HEK293 (cell line): Measurements from ENCODE around the gene SLC25A11.

Experiments used
- CTCF ChIA-PET: fragments of 350-600 bp; formaldehyde crosslinking; extraction: SDS; loops from one replicate; lab custom pipeline; 2021; ENCODE audit warnings: antibody characterized with exemption; lab: Yijun Ruan, JAX
- POLR2A ChIA-PET: fragments of 300-600 bp; formaldehyde crosslinking; extraction: SDS; loops from one replicate; lab custom pipeline; 2020; ENCODE audit warnings: antibody characterized with exemption, inconsistent platforms; lab: Yijun Ruan, JAX
- H3K27ac ChIP-seq: fragments of 200-500 bp; sonication (Bioruptor generic); 2 replicates; pipeline ENCODE4 v1.5.1; 2014; ENCODE audit warnings: low read depth, low read length, control low read depth, inconsistent platforms; ENCODE audit errors: extremely low read depth
- H3K36me3 ChIP-seq, 2 experiments: fragments of 200-500 bp in 1 of 2; sonication (Bioruptor generic) in 1 of 2; 1 replicate in 1 of 2; 2 replicates in 1 of 2; pipeline ENCODE4 v1.5.1; 2014 to 2017; ENCODE audit warnings: inconsistent platforms in 2 of 2, low read length in 2 of 2; ENCODE audit not compliant: control insufficient read depth in 2 of 2, insufficient read depth in 1 of 2
- H3K4me1 ChIP-seq: fragments of 200-500 bp; sonication (Bioruptor generic); 2 replicates; pipeline ENCODE4 v1.5.1; 2014; ENCODE audit warnings: mild to moderate bottlenecking, low read length, inconsistent platforms; ENCODE audit not compliant: control insufficient read depth, insufficient read depth
- H3K4me3 ChIP-seq: 2 replicates; pipeline ENCODE4 v1.5.1; 2011; ENCODE audit warnings: low read depth, mild to moderate bottlenecking, control low read depth, low read length, moderate library complexity
- H3K9me3 ChIP-seq: fragments of 200-500 bp; sonication (Bioruptor generic); 2 replicates; pipeline ENCODE4 v1.5.1; 2014; ENCODE audit warnings: low read depth, low read length, inconsistent platforms; ENCODE audit not compliant: control insufficient read depth, insufficient read depth
- GLIS1 ChIP-seq: fragments of 450-650 bp; formaldehyde crosslinking; IDR thresholded peaks from 2 replicates; pipeline ENCODE4 v1.5.1; 2016; ENCODE audit warnings: missing biosample characterization, missing genetic modification characterization
- GLIS2 ChIP-seq: fragments of 450-650 bp; formaldehyde crosslinking; IDR thresholded peaks from 2 replicates; pipeline ENCODE4 v1.5.1; 2016; ENCODE audit warnings: missing biosample characterization, missing genetic modification characterization
- KLF1 ChIP-seq: fragments of 450-650 bp; formaldehyde crosslinking; IDR thresholded peaks from 2 replicates; pipeline ENCODE4 v1.5.1; 2016; ENCODE audit warnings: missing biosample characterization, missing genetic modification characterization
- KLF17 ChIP-seq: fragments of 450-650 bp; formaldehyde crosslinking; IDR thresholded peaks from 2 replicates; pipeline ENCODE4 v1.5.1; 2016; ENCODE audit warnings: missing biosample characterization, missing genetic modification characterization
- PRDM10 ChIP-seq: fragments of 450-650 bp; formaldehyde crosslinking; IDR thresholded peaks from 2 replicates; pipeline ENCODE4 v1.5.1; 2016; ENCODE audit warnings: missing biosample characterization, missing genetic modification characterization
- YY1 ChIP-seq: fragments of 450-650 bp; formaldehyde crosslinking; IDR thresholded peaks from 2 replicates; pipeline ENCODE4 v1.5.1; 2018; ENCODE audit warnings: missing biosample characterization, missing genetic modification characterization
- ZBTB26 ChIP-seq: fragments of 450-650 bp; formaldehyde crosslinking; optimal IDR thresholded peaks from 2 replicates; pipeline ENCODE3; 2016; ENCODE audit warnings: missing biosample characterization, mild to moderate bottlenecking, missing genetic modification characterization
- ZNF426 ChIP-seq: fragments of 450-650 bp; formaldehyde crosslinking; IDR thresholded peaks from 2 replicates; pipeline ENCODE4 v1.5.1; 2017; ENCODE audit warnings: missing biosample characterization, missing genetic modification characterization, mild to moderate bottlenecking, inconsistent platforms, moderate library complexity
- ZNF561 ChIP-seq: fragments of 450-650 bp; IDR thresholded peaks from 2 replicates; pipeline ENCODE4 v1.5.1; 2018; ENCODE audit warnings: missing biosample characterization, missing genetic modification characterization, borderline replicate concordance
- ZNF704 ChIP-seq: fragments of 450-650 bp; formaldehyde crosslinking; IDR thresholded peaks from 2 replicates; pipeline ENCODE4 v1.5.1; 2016; ENCODE audit warnings: missing biosample characterization, missing genetic modification characterization
- ZNF792 ChIP-seq: fragments of 450-650 bp; formaldehyde crosslinking; IDR thresholded peaks from 2 replicates; pipeline ENCODE4 v1.5.1; 2016; ENCODE audit warnings: missing biosample characterization, missing genetic modification characterization

The SLC25A11 gene

DNA sequence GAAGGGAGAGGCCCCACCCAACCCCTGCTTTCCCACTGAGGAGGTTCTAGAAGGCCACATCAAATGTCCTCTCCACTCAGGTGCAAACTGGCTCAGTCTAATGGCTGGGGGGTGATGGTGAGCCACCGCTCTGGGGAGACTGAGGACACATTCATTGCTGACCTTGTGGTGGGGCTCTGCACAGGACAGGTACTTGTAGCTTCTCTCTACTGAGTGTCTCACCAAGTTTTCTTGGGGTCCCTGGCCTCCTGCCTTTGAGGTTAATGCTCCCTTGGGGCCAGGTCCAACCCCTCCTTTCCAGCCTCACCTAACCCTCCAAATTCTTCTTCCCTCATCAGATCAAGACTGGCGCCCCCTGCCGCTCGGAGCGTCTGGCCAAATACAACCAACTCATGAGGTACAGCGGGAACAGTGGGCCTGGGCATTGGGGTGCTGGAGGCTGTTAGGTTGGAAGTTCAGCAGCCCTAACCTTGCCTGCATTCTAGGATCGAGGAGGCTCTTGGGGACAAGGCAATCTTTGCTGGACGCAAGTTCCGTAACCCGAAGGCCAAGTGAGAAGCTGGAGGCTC, 16.7 kb upstream of the SLC25A11 start:
- CTCF ChIA-PET = interaction anchor here (0.7 to 1.6 kb wide), 5 partner anchors 9 to 47 kb away, joined by 3 to 9 read pairs (median 4); partner anchors contain the start of gene SPAG7
- no peaks in the 10 kb centered on the region for H3K4me1 ChIP-seq
- no peak for TF ChIP-seq ZNF561
- TF ChIP-seq ZNF792 (tag by site-specific recombination) = no peak
- TF ChIP-seq YY1 (tag by site-specific recombination) = no peak
- TF ChIP-seq PRDM10 (tag by site-specific recombination) = peak; percentile 62
- TF ChIP-seq ZNF426 = no peak
- TF ChIP-seq, all 188 proteins: peak for 1
- Histone ChIP-seq H3K27ac (no peak overlapping the region), H3K36me3 (peaks cover 0 to 12% of the 10 kb centered on the region in 2 experiments; a peak in 2 of 3 replicates), H3K4me3 (no peak overlapping the region), H3K9me3 (no peaks in the 10 kb centered on the region)
- POLR2A ChIA-PET = interaction anchor here (1.3 to 17.9 kb wide), 4 partner anchors 8 to 16 kb away, joined by 3 to 358 read pairs (median 8); partner anchors contain the start of genes PFN1, RNF167, SLC25A11 and SPAG7

DNA sequence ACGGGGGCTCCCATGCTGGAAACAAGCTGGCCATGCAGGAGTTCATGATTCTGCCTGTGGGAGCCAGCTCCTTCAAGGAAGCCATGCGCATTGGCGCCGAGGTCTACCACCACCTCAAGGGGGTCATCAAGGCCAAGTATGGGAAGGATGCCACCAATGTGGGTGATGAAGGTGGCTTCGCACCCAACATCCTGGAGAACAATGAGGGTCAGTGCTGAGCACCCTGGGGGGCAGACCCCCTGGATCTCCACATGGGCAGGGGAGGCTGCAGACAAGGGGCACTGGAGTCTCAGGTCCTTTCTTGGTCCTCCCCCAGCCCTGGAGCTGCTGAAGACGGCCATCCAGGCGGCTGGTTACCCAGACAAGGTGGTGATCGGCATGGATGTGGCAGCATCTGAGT, 15.2 kb upstream of the SLC25A11 start:
- Histone ChIP-seq H3K36me3 (peaks cover 0 to 10% of the 10 kb centered on the region in 2 experiments; a peak in 1 of 3 replicates), H3K9me3 (no peaks in the 10 kb centered on the region), H3K4me1 (peaks cover 8% of the 10 kb centered on the region), H3K27ac (no peak overlapping the region), H3K4me3 (no peak overlapping the region)
- TF ChIP-seq GLIS2 = 0 out of 2 replicates have a peak, but pooled peaks have one; percentile 36
- no peak for TF ChIP-seq ZBTB26 (tag by site-specific recombination)
- TF ChIP-seq GLIS1 (tag by site-specific recombination) = peak; percentile 57
- POLR2A ChIA-PET = interaction anchor here (0.6 to 17.9 kb wide), 7 partner anchors 8 to 1065 kb away, joined by 3 to 358 read pairs (median 3); partner anchors contain the start of genes ARRB2, INCA1, KIF1C and SPAG7
- CTCF ChIA-PET = interaction anchor here (0.7 to 1.6 kb wide), 3 partner anchors 12 to 46 kb away, joined by 3 to 11 read pairs (median 9); partner anchors contain the start of gene SPAG7

DNA sequence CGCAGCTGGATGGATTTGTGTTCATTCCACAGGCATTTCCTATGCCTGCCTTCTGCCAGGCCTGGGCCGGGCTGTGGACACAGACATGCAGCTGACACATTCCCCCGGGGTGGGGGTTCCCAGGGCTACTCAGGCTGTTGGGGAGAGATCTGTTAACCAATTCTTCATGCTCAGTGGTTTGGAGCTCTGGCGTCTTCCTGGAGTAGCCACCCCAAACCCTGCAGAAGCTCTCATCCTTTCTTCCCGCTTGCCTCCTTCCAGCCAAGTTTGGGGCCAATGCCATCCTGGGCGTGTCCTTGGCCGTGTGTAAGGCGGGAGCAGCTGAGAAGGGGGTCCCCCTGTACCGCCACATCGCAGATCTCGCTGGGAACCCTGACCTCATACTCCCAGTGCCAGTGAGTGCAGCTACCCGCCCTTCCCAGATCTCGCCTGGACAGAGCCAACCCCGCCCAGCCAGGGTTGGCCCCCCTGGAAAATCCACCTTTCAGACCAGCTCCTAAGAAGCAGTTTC, 13.7 kb upstream of the SLC25A11 start:
- H3K27ac ChIP-seq = no peak overlapping the region
- TF ChIP-seq KLF17 (peak; percentile 83), KLF1 (peak; percentile 83), ZNF704 (tag by site-specific recombination) (no peak)
- H3K36me3 ChIP-seq = no peaks in the 10 kb centered on the region
- H3K9me3 ChIP-seq = no peaks in the 10 kb centered on the region
- H3K4me3 ChIP-seq = no peak overlapping the region
- ChIA-PET CTCF (interaction anchor here (0.6 to 1.4 kb wide), 3 partner anchors 13 to 354 kb away, joined by 3 to 5 read pairs (median 3); partner anchors contain the start of genes RNF167 and SLC25A11), POLR2A (interaction anchor here (1.2 to 17.9 kb wide), 3 partner anchors 11 to 14 kb away, joined by 5 to 358 read pairs (median 109); partner anchors contain the start of genes RNF167, SLC25A11 and SPAG7)
- H3K4me1 ChIP-seq = peaks cover 8% of the 10 kb centered on the region
